Activated naive CD8-positive, alpha-beta T cell treated with anti-CD3 and anti-CD28 coated beads, Interleukin-2, amount 10 ng/mL, durations not matched to agents 7 days and 5 days (primary cell): ENCODE data around the gene RXRB. TPM values are rescaled to one million over a fixed set of nuclear protein-coding genes. Genes with fewer than 3 reads are reported as not detected.

Experiments used
- ATAC-seq: fragments of 150-1000 bp; cut with Tn5 transposase; one replicate; pipeline ENCODE4 v1.10.0; 2021; ENCODE audit warnings: low read depth, moderate library complexity
- POLR2A ChIA-PET: fragments of 350-600 bp; sonication (Branson Sonifier 250); formaldehyde crosslinking; loops from one replicate; lab custom pipeline; 2021; ENCODE audit warnings: antibody characterized with exemption; lab: Charles Lee
- DNase-seq: peaks from one replicate; pipeline ENCODE4 v3.0.0; 2021
- H3K27ac Mint-ChIP-seq: one replicate; pipeline ENCODE4 v1.8.0; 2022; ENCODE audit warnings: mild to moderate bottlenecking, mixed read lengths
- H3K27me3 Mint-ChIP-seq: one replicate; pipeline ENCODE4 v1.8.0; 2022; ENCODE audit warnings: mild to moderate bottlenecking, moderate library complexity, mixed read lengths
- H3K36me3 Mint-ChIP-seq: one replicate; pipeline ENCODE4 v1.8.0; 2021; ENCODE audit warnings: mild to moderate bottlenecking, mixed read lengths
- H3K4me1 Mint-ChIP-seq: one replicate; pipeline ENCODE4 v1.8.0; 2021; ENCODE audit warnings: mixed read lengths
- H3K4me3 Mint-ChIP-seq: one replicate; pipeline ENCODE4 v1.8.0; 2022; ENCODE audit warnings: mild to moderate bottlenecking, moderate library complexity, mixed read lengths
- H3K9me3 Mint-ChIP-seq: one replicate; pipeline ENCODE4 v1.8.0; 2021; ENCODE audit warnings: mixed read lengths
- total RNA-seq, 2 experiments: library from RNA; stranded (reverse); gene quantifications; one replicate each; pipeline ENCODE4 v1.2.3, GENCODE V29; 2021

Gene RXRB
- total RNA-seq, 2 experiments from 2014 or later = 54.6 to 60.0 TPM

- DNase-seq (no peak), ATAC-seq (no peak)
- no peaks in the 10 kb centered on the region for H3K9me3 Mint-ChIP-seq
- H3K27ac Mint-ChIP-seq = no peak overlapping the region
- no peaks in the 10 kb centered on the region for H3K27me3 Mint-ChIP-seq
- no peak overlapping the region for H3K4me3 Mint-ChIP-seq
- no peaks in the 10 kb centered on the region for H3K4me1 Mint-ChIP-seq
- H3K36me3 Mint-ChIP-seq = no peaks in the 10 kb centered on the region
- POLR2A ChIA-PET = interaction anchor here (1.4 kb wide), 1 partner anchor 24 kb away, joined by 3 read pairs; no protein-coding TSS in a partner anchor
Measured at GRCh38 chr6:33173535-33174180, 26.8 kb downstream of the RXRB start.

- no peak for DNase-seq
- POLR2A ChIA-PET = no interaction called here
- no peaks in the 10 kb centered on the region for H3K4me1 Mint-ChIP-seq
- H3K27ac Mint-ChIP-seq = no peak overlapping the region
- no peak overlapping the region for H3K4me3 Mint-ChIP-seq
- H3K27me3 Mint-ChIP-seq = no peaks in the 10 kb centered on the region
- no peak for ATAC-seq
- no peaks in the 10 kb centered on the region for H3K9me3 Mint-ChIP-seq
- H3K36me3 Mint-ChIP-seq = no peaks in the 10 kb centered on the region
Measured at GRCh38 chr6:33172688-33173534, 27.6 kb downstream of the RXRB start.

GRCh38 chr6:33171880-33172687 lies 28.4 kb downstream of the RXRB start:
- no peaks in the 10 kb centered on the region for H3K9me3 Mint-ChIP-seq
- no peaks in the 10 kb centered on the region for H3K27me3 Mint-ChIP-seq
- H3K36me3 Mint-ChIP-seq = no peaks in the 10 kb centered on the region
- ATAC-seq (no peak), DNase-seq (no peak)
- H3K4me3 Mint-ChIP-seq = no peak overlapping the region
- no peaks in the 10 kb centered on the region for H3K4me1 Mint-ChIP-seq
- no peak overlapping the region for H3K27ac Mint-ChIP-seq
- POLR2A ChIA-PET = no interaction called here

GRCh38 chr6:33171016-33171879 lies 29.2 kb downstream of the RXRB start:
- no peak for DNase-seq
- Mint-ChIP-seq H3K4me1 (no peaks in the 10 kb centered on the region), H3K9me3 (no peaks in the 10 kb centered on the region), H3K4me3 (no peak overlapping the region), H3K27ac (no peak overlapping the region), H3K36me3 (no peaks in the 10 kb centered on the region), H3K27me3 (no peaks in the 10 kb centered on the region)
- ATAC-seq = no peak
- POLR2A ChIA-PET = no interaction called here

- ATAC-seq (no peak), DNase-seq (no peak)
- POLR2A ChIA-PET = no interaction called here
- Mint-ChIP-seq H3K36me3 (no peaks in the 10 kb centered on the region), H3K4me1 (no peaks in the 10 kb centered on the region), H3K9me3 (no peaks in the 10 kb centered on the region), H3K27me3 (no peaks in the 10 kb centered on the region), H3K27ac (no peak overlapping the region), H3K4me3 (no peak overlapping the region)
Measured at GRCh38 chr6:33170176-33171015, 30.1 kb downstream of the RXRB start.

GRCh38 chr6:33169291-33170175 lies 30.9 kb downstream of the RXRB start:
- no peaks in the 10 kb centered on the region for H3K27me3 Mint-ChIP-seq
- no peaks in the 10 kb centered on the region for H3K36me3 Mint-ChIP-seq
- no peak overlapping the region for H3K4me3 Mint-ChIP-seq
- DNase-seq (no peak), ATAC-seq (no peak)
- peak overlapping the region; percentile 36 for H3K27ac Mint-ChIP-seq
- POLR2A ChIA-PET = no interaction called here
- no peaks in the 10 kb centered on the region for H3K4me1 Mint-ChIP-seq
- H3K9me3 Mint-ChIP-seq = no peaks in the 10 kb centered on the region

GRCh38 chr6:33168639-33169038 lies 31.8 kb downstream of the RXRB start:
- no peaks in the 10 kb centered on the region for H3K36me3 Mint-ChIP-seq
- no peaks in the 10 kb centered on the region for H3K4me1 Mint-ChIP-seq
- POLR2A ChIA-PET = no interaction called here
- DNase-seq (no peak), ATAC-seq (no peak)
- H3K27ac Mint-ChIP-seq = no peak overlapping the region
- H3K27me3 Mint-ChIP-seq = no peaks in the 10 kb centered on the region
- H3K9me3 Mint-ChIP-seq = no peaks in the 10 kb centered on the region
- no peak overlapping the region for H3K4me3 Mint-ChIP-seq

- no peak overlapping the region for H3K4me3 Mint-ChIP-seq
- POLR2A ChIA-PET = no interaction called here
- no peak for ATAC-seq
Measured at GRCh38 chr6:33168284-33168601, 32.2 kb downstream of the RXRB start.

GRCh38 chr6:33167374-33168283 lies 32.8 kb downstream of the RXRB start:
- H3K4me3 Mint-ChIP-seq = no peak overlapping the region
- no peak for DNase-seq
- POLR2A ChIA-PET = no interaction called here
- ATAC-seq = no peak
- H3K9me3 Mint-ChIP-seq = no peaks in the 10 kb centered on the region
- H3K4me1 Mint-ChIP-seq = no peaks in the 10 kb centered on the region
- H3K27ac Mint-ChIP-seq = no peak overlapping the region
- no peaks in the 10 kb centered on the region for H3K36me3 Mint-ChIP-seq
- no peaks in the 10 kb centered on the region for H3K27me3 Mint-ChIP-seq

More at GRCh38 chr6:33168284-33168601, 32.2 kb downstream of the RXRB start:
- Mint-ChIP-seq H3K36me3 (no peaks in the 10 kb centered on the region), H3K27me3 (no peaks in the 10 kb centered on the region), H3K27ac (no peak overlapping the region), H3K9me3 (no peaks in the 10 kb centered on the region), H3K4me1 (no peaks in the 10 kb centered on the region)
- DNase-seq = no peak

GRCh38 chr6:33166811-33167210 lies 33.7 kb downstream of the RXRB start:
- Mint-ChIP-seq H3K27ac (peak overlapping the region; percentile 57), H3K4me3 (no peak overlapping the region), H3K9me3 (no peaks in the 10 kb centered on the region), H3K4me1 (no peaks in the 10 kb centered on the region), H3K36me3 (no peaks in the 10 kb centered on the region), H3K27me3 (peaks cover 3% of the 10 kb centered on the region)
- no peak for DNase-seq
- POLR2A ChIA-PET = no interaction called here
- no peak for ATAC-seq

- no peaks in the 10 kb centered on the region for H3K9me3 Mint-ChIP-seq
- H3K27ac Mint-ChIP-seq = peak overlapping the region; percentile 57
- H3K4me3 Mint-ChIP-seq = no peak overlapping the region
- DNase-seq (no peak), ATAC-seq (no peak)
- peaks cover under 1% of the 10 kb centered on the region for H3K4me1 Mint-ChIP-seq
- POLR2A ChIA-PET = no interaction called here
- no peaks in the 10 kb centered on the region for H3K36me3 Mint-ChIP-seq
- peaks cover 3% of the 10 kb centered on the region for H3K27me3 Mint-ChIP-seq
Measured at GRCh38 chr6:33166363-33166762, 34.1 kb downstream of the RXRB start.
